ENCODE data around the gene GLTP.
"Not testable (repeated sequence)": the region's sequence is repeated elsewhere in the genome, so short reads cannot be mapped to it uniquely, and the experiment has no call there.

The GLTP gene

DNA sequence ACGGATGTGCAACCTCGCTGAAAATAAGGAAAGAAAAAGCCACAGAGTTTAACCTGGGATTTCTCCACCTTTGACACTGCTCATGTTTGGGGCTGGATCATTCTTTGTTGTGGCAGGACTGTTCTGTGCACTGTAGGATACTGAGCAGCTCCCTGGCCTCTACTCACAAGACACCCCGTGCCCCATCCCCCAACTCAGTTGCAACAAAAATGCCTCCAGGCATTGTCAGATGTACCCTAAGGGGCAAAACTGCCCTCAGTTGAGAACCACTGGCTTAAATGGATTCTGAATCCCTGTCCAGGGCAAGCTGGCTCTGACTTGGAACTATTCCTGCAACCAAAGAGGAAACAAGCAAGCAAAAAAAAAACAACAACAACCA is 2.1 kb downstream of the GLTP start:
- no peak for DNase-seq (ENCODE audit: low read depth in 2 of 2)

DNA sequence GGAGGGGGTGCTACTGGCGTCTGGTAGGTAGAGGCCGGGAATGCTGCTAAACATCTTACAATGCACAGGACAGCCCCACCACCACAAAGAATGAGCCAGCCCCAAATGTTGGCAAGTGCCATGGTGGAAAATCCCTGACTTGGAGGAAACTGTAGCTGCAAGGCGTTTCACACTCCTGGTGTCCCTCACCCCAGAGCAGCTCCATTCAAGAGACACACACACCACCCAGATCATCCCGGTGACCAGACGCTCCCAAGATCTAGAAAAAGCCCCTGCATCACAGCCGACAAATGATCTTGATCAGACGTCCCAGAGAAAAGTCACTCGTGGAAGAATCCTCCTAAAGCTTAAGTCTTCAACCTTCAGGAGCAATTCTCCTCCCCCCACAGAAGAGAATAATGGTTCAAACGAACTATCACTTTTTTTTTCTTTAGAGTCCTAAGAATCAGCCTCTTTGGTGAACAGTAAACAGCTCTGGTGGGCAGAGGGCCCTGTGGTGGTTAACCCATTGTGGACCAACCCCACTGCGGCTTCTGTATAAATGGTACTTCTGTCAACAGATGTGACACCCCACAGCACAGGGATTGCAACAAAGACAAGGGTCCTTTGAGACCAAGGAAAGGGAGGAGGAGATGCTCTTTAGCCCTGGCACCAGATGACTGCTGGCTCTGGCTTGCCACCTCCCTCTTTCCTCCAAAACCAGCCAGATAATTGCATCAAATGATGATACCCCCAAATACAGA is 2.7 kb downstream of the GLTP start:
- DNase-seq (ENCODE audit: low read depth in 2 of 2): no peak

DNA sequence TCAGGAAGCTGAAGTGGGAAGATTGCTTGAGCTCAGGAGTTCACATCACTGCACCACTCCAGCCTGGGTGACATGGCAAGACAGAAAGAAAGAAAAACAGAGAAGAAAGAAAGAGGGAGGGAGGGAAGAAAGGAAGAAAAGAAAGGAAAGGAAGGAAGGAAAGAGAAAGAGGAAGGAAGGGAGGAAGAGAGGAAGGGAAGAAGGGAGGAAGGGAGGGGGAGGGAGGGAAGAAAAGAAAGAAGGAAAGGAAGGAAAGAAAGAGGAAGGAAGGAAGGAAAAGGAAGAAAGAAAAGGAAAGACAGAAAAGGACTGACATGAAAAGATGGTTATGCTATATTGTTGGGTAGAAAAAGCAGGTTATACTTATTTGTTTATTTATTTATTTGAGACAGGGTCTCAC is 3.9 kb downstream of the GLTP start:
- no peak for DNase-seq (ENCODE audit: low read depth in 2 of 2)

DNA sequence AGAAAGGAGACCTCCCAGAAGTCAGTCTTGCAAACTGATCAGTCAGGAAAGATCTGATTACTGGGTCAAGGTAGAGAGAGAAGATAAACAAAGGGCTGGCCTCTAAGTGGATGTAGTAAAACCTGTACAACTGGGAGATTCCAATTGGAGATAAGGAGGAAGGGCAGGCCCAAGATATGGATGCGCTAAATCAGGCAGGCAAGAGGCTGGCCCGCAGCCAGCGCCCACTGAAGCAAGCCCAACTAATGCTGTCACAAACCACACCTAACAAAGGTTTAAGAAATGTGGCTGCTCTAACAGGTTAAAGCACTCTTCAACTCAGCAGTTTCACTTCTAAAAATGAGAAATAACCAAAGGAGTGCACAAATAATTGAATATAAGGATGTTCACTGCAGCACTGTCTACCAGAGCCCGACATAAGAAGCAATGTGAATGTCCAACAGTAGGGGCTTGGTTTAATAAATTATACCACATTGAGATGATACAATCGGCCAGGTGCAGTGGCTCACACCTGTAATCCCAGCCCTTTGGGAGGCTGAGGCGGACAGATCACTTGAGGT is 4.7 kb downstream of the GLTP start:
- no peak for DNase-seq (ENCODE audit: low read depth in 2 of 2)

DNA sequence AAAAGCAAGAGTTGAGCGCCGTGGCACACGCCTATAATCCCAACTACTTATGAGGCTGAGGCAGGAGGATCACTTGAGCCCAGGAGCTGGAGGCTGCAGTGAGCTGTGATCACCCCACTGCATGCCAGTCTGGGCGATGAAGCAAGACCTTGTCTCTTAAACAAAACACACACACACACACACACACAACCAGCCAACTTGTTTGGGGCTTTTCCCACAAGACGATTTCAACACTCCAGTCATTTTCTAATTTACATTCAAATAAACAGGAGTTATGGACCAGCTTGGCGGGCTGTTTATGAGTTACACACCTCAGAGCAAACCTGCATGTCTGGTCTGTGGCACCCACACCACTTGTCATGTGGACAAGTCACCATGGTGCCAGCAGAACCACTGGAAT is 6.7 kb downstream of the GLTP start:
- DNase-seq (ENCODE audit: low read depth in 2 of 2): no peak

DNA sequence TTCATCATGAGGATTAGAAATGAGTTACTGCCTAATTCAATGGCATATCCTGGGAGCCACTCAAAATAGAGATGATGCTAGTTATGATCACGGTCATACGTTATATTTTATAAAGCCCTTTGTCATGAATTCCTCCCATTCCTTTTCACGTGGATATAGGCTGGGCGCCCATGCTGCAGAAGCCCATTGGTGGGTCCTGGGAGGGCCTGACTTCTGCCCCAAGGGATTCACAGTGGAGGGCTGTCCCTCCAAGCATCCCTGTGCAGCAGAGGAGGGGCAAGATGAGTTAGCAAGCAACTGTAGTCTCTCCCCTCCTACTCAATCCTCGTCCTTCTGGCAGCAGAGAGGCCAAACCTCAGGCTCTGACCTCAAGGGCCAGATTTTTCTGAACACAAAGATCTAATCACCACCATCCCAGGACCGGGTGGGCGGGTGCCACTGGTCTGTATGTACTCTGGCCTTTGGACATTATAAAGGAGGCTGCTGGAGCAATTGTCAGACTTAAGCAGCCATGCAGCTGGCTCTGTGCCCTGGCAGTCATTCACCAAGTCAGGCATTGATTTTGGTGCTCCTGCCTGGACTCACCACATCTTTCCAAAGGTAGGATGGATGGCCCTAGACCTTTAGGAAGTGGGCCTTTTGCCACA is 8.6 kb downstream of the GLTP start:
- no peak for DNase-seq (ENCODE audit: low read depth in 2 of 2)

DNA sequence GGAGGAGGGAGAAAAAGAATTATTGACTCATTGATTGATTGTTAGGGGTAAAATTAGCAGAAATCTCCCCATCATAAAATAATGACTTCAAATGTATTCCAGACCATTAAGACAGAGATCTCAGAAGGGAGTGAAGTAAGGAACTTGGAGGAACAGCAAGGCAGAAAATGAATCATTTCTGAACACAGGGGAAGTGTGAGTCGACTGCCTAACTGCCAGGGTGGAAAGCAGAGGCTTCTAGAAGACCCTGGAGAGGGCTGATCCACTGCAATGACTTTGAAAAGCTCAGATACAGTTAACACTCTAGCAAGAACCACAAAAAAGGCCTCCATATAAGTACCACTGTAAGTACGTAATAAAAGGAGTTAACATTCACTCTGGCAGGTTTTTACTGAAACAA is 9.7 kb downstream of the GLTP start:
- no peak for DNase-seq (ENCODE audit: low read depth in 2 of 2)

DNA sequence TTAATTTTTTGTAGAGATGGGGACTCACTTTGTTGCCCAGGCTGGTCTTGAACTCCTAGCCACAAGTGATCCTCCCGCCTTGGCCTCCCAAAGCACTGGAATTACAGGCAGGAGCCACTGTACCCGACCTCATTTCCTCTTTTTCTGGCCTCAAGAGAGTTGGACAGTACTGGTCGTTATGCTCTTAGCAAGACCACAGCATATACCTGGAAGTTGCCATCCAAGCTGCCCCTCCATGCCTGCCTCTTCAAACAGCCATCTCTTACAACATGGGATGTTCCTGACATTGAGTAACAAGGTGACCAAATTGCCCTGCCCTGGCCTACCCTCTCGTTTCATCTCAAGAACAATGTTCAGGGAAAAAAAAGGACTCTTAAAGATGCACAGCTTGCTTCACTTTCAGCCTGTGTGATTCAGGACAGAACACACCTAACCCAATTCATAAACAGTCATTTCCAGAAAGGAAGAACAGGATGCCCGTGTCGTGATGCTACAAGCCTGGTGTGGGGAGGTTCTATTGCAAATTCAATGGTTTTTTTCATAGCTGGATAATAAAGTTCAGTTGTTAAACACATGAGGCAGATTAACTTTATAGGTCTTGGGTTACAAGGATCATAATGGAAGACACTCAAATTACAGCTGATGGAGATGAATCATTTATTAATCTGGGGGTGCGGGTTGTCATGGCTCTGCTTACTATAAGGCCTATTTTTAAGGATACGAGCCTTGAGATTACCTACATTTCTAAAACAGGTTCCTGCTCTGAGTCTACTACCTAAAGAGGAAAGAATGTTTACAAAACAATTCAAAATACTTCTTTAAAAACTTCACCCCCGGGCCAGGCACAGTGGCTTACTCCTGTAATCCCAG is 11.9 kb downstream of the GLTP start:
- no peak for DNase-seq (ENCODE audit: low read depth in 2 of 2)

DNA sequence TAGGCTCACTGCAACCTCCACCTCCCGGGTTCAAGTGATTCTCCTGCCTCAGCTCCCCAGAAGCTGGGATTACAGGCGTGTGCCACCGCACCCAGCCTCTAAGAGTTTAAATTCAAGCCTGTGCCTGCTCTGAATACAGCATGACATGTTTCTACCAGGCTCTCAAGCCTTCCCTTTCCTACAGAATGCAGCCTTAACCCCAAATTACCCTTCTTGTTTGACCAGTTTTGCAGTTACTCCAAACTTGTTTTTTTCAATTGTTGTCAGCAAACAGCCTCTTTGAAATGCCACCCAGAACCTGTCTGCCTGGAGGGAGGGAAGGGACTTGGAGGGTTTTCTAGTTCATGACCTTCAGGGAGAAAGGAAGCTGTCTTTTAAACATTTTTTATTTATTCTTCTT is 15.4 kb downstream of the GLTP start:
- no peak for DNase-seq (ENCODE audit: low read depth in 2 of 2)

DNA sequence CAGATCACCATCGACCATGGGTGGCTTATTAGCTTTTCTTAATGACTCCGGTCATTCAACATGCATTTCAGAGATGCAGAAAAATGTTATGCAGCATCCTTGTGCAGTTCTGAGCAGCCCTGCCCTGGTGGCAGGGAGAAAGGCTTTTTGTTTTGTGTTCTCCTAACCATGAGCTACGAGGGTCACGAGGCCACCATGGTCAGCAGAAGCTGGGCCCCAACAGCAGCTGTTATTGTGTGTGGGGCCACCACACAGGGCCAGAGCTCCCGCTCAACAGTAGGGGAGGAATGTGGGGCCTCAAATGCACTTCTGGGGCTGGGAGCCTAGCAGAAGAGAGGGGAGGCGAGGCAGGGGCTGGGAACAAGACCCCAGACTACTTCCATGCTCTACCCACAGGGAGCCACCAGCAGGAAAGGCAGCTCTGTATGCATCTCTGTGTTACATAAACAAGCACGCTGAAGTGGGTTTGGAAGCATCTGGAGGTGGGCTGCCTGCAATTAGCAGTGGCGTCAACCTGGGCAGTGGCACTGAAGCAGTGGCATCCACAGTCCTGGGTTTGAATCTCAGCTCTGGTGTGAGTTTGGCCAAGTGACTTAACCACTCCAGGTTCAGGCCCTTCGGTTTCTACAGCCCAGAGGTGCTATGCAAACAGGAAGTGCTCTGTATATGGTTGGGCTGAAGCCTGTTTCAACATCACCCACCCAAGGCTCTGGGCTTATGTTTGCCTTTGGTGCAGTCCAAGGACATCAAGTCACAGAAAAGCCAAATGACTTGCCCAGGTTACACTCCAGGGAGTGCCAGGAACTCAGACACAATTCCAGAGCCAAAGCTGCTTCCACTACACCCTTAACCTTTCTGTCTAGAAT is 16.3 kb downstream of the GLTP start:
- DNase-seq (ENCODE audit: low read depth in 2 of 2): no peak

DNA sequence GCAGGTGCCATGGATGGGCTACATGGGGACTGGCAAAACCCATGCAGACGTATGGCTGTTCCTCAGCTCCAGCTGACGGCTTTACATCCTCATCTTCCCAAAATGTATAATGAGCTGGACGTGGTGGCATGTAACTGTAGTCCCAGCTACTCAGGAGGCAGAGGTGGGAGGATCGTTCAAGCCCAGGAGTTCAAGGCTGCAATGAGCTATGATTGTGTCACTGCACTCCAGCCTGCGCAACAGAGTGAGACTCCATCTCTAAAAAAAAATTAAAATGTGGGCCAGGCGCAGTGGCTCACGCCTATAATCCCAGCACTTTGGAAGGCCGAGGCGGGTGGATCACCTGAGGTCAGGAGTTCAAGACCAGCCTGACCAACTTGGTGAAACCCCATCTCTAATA is 17.9 kb downstream of the GLTP start:
- DNase-seq (ENCODE audit: low read depth in 2 of 2): not testable (repeated sequence)

DNA sequence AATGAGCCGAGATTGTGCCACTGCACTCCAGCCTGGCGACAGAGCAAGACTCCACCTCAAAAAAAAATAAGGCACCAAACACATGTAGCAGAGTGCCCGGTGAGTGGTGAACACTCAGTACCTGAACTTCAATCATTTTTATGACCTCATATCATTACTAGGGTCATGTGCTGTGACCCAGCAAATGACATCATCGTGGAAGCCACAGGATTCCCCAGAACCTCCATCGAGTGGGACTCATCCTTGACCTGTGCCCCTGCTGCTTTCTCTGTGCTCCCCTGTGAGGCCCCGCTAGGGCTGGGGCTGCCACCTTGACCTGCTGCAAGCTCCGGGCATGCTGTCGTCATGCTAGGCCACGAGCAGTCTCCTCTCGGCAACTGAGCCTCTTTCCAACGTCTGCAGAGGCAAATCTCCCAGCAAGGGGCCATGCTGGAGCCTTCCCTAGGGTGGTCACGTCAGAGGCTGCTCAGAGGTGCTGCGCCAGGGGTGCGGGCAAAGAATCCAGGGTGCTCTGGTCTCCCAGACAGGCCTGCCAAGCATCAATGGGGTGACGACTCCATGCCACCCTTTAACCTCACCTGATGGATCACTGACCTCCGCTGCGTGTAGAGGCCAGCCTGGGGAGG is 18.5 kb downstream of the GLTP start:
- DNase-seq (ENCODE audit: low read depth in 2 of 2): no peak

DNA sequence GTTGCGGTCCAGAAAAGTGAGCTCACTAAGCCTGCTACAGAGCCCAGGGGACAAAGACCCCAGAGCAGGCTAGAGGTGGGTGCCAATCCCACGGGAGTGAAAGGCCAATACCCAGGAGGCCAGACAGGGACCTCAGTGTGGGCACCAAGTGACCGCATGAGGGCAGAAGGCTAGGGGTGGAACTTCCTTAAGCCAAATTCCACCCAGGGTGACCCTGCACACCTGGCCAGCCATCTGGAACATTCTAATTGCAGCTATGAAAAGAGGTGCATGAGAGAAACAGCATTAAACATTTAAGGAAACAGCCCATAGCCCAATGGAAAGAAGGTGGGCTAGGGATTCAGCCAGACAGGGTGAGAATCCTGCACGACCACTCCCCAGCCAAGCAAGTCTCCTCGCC is 19.4 kb downstream of the GLTP start:
- no peak for DNase-seq (ENCODE audit: low read depth in 2 of 2)

DNA sequence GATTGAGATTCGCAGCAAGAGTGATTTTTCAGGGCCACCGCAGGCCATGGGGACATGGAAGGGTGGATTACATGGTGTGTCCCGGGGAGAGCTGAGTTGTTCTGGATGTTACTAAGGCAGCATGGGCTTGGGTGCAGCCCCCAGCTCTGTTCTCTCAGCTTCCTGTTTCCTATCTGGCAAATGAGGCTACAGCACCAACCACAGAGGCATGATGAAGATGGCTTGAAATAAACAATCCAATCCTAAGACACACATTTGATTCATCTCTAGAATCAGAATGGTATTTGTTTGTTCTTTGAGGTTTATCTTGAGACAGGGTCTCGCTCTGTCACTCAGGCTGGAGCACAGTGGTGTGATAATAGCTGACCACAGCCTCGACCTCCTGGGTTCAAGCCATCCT is 21.6 kb downstream of the GLTP start:
- DNase-seq (ENCODE audit: low read depth in 2 of 2): no peak

DNA sequence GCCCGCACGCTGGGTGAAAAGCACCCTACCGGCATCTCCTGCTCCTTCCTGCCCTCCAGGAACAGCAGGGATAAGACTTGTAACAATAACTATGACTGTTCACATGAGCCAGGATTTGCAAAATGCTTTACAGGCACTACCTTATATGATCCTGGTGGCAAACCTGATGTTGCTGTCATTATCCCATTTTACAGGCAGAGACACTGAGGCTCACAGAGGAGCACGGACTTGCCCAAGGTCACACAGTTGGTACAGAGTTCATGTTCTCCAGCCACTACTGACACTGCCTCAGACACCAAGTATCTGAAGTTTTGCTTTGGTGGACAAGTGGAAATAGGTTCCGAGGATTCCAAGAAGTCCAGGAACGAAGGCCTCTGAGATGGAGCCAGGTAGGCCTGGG is 22.6 kb downstream of the GLTP start:
- no peak for DNase-seq (ENCODE audit: low read depth in 2 of 2)

DNA sequence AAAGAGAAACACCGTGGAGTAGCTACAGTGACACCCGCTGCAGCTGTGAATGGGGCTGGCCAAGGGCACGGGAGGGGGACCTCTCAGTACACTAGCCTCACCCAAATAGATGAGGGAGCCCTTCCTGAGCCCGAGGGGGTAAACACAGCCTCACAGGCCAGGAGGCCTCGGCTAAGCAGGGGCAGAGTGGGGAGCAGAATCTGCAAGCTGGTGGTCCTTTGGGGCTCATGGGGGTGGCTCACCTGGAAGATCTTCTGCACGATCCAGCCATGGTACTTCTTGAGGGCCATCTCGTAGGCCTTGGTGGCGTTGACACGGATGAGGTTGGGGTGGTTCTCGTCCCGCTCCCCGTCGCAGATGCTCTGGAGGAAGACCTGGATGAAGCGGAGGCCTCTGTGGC is 25.0 kb downstream of the GLTP start:
- DNase-seq (ENCODE audit: low read depth in 2 of 2): no peak

DNA sequence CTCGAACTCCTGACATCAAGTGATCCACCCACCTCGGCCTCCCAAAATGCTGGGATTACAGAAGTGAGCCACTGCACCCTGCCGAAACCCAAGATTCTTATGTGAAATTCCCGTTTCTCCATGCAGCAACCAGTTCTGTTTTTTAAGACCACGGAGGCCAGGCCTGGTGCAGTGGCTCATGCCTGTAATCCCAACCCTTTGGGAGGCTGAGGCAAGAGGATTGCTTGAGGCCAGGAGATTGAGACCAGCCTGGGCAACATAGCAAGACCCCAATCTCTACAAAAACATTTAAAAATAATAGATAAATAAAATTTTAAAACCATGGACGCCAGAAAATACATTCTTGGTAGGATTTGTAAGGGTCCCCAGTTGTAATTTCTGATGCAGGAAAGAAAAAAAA is 29.8 kb downstream of the GLTP start:
- DNase-seq (ENCODE audit: low read depth in 2 of 2): not testable (repeated sequence)

DNA sequence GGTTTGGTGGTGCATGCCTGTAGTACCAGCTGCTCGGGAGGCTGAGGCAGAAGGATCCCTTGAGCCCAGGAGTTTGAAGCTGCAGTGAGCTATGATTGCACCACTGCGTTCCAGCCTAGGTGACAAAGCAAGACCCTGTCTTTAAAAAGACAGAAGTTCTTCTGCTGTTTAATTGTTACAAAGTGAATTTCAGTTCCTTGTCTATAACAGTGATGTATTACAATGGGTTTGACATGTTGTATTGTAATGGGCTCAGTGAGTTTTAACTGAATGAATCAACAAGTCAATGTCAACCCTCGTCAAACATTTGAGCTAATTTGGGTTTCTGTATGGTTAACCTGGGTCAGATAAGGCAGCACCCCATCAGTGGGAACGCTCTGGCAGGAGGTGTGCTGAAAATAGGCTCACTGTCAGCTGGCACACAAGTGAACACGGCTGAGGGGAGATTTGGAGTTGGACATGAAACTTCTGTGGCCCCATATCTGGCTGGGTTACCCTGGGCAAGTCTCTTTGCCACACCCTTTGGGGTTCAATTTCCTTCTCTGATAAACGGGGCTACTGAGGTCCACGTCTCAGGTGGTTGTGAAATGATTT is 33.1 kb downstream of the GLTP start:
- DNase-seq (ENCODE audit: low read depth in 2 of 2): no peak

DNA sequence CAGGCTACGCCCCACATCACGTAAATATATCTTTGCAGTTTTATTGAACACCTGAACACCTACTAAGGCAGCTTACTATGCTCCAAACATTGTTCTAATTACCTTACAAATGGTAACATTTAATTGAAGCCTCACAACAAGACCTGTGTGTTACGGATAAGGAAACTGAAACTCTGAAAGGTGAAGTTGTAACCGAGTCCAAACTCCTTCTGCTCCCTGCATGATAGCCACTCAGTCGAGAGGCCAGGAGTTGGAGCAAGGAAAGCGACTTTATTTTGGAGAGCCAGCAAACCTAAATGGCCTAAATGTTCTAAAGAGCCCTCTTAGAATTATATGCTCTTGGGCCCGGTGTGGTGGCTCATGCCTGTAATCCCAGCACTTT is 34.5 kb downstream of the GLTP start:
- no peak for DNase-seq (ENCODE audit: low read depth in 2 of 2)

DNA sequence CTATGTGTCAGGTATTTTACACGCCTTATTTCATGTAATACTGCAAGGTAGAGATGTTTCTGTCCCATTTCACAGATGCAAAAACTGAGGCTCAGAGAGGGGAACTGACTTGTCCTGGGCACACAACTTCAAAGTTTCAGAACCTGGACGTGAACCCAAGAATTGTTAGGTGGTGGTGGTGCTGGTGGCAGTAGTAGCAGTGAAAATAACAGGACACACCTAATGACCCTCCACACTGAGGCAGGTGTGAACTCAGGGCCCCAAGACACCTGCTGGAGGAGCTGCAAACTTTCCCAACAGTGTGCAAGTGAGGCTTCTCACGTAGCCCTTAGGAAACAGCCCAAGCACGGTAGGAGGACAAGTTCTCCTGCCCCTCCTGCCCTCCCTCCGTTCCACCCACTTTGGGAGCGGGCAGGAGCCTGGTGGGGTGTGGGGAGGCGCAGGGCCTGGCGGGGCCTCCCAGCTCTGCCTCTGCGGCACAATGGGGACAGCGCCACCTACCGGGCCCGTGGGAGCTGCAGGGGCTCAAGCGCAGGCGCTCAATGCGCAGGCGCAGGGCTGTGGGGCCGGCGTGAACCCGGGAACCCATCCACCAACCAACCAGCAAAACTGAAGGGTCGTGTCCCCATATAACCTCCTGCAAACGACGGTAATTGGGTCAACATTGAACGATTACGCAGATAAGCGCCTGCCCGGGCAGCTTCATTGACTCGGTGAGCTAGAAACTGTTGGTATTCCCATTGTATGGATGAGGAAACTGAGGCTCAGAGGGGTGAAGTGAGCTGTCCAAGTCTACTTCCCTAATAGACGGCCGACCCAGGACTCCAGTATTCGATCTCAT is 35.1 kb downstream of the GLTP start:
- peak; percentile 79 to 82 for DNase-seq (ENCODE audit: low read depth in 2 of 2)
